KBM-7 (cell line): Measurements from ENCODE around the gene COL28A1.

Experiments
- DNase-seq: peaks from one replicate; pipeline ENCODE4 v3.0.0-alpha.2; 2015
- in situ Hi-C: fragments of 300-500 bp; cut with MboI; formaldehyde crosslinking; loops from 2 replicates; pipeline ENCODE4 v1.14.3; 2020; ENCODE audit warnings: low sequenced_read_pairs, low pct_unique_long_range_greater_than_20kb, mixed read lengths

Gene COL28A1

DNA sequence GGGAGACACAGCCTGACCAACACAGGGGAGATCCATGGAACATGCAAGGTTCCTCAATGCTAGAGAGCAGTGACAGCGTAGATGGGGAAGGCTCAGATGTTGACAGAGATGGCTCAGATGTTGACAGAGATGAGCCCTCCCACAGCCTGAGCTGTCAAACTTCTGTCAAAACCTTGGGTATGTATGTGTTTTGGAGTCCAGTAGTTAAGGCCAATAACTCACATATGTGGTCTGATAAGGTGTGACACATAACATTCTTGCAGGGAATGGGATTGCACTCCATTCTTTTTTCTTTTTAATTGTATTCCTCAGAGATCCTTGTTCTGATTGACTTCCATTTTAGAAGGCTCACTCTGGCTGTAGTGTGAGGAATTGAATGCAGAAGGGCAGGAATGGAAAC is 217.1 kb downstream of the COL28A1 start:
- DNase-seq: no peak
- in situ Hi-C loops: no loop called here

DNA sequence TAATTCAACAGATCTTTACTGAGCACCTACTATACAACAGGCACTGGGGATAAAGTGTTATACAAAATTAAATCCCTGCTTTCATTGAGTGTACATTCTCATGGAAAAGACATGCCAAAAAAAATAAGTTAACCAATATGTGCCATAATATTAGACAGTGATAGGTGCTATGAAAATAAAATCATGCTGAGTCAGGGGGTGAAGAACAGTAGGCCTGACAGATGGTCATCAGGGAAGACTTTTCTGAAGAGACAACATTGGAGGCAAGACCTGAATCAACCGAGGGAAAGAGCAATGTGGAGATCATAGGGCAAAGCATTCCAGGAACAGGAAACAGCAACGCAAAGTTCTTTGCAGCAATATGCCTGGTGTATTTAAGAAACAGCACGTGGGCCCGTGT is 217.8 kb downstream of the COL28A1 start:
- DNase-seq: no peak
- in situ Hi-C loops: no loop called here

DNA sequence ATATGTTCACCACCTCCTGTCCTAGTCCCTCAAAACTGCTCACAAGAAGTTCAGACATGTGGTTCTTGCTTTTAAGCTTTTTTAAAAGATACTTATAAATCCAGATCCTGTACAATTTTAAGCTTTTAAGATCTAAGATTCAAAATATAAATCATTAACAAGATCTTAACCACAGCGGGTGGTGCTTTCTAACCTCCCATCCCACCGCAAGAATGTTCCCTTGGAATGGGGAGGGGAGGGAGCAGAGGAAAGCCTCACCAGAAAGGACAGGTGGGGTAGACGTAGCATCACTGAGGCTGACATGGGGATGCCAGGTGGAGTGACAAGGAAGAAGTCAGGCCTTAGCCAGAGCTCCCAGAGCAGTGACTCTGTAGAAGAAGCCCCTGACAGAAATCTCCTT is 219.8 kb downstream of the COL28A1 start:
- in situ Hi-C loops: no loop called here
- no peak for DNase-seq

DNA sequence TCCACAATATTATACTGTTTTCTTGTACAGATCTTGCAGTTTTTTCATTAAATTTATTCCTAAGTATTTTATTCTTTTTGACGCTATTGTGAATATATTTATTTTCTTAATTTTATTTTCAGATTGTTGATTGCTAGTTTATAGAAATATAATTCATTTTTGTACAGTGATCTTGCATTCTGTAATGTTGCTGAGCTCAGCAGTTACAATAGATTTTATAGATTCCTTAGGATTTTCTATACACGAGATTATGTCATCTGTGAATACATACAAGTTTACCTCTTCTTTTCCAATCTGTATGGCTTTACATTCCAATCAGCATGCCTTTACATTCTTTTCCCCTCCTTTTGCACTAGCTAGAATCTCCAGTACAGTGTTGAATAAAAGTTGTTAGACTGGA is 223.3 kb downstream of the COL28A1 start:
- in situ Hi-C loops: no loop called here
- DNase-seq: no peak

DNA sequence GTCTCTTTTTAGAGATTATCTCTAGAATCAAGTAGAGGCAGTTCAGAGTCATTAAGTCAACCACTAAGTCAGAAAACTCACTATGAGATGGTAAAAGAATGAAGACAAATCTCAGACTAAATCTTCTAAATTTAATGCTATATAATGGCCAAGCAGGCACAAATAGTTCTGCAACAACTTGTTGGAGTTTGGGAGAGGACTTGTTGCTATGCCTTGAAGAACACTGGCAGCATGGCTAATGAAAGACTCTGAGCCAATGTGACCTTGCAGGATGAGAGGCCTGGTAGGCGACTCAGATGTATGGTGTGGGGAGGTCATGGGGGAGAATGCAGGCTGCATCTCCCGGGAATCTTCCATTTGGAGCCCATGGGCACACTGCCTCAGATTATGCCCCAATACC is 224.7 kb downstream of the COL28A1 start:
- in situ Hi-C loops: no loop called here
- DNase-seq: no peak

DNA sequence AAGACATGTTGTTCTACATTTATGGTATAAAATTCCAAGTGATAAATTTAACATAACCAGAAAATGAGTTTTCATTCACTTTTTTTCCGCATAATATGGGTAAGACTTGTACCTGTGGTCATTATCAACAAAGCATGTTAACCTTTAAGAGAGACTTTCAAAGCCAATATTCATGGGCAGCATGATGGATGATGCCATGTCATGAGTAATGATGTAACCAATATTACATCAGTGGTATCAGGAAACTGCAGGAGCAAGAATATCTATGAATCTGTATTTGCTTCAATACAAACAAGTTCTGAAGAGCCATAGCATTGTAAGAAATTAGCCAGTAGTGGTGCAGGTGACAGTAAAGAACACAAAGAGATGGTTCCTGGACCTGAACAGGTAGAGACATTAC is 226.5 kb downstream of the COL28A1 start:
- in situ Hi-C loops: no loop called here
- DNase-seq: no peak
